Mesendoderm (in vitro differentiated cells): ENCODE measurements around the gene PCDHA13.
A peak's percentile ranks its signal among the peaks of the same experiment; 100 is the strongest.
"Not testable (repeated sequence)": the region's sequence is repeated elsewhere in the genome, so short reads cannot be mapped to it uniquely, and the experiment has no call there.

Experiments
- DNase-seq: peaks from one replicate; pipeline ENCODE4 v3.0.0; 2013
- H2AK5ac ChIP-seq: 2 replicates; pipeline ENCODE4 v1.6.1; 2013; ENCODE audit warnings: low read length, inconsistent platforms
- H2BK120ac ChIP-seq: 2 replicates; pipeline ENCODE4 v1.6.1; 2013; ENCODE audit warnings: low read depth, mild to moderate bottlenecking, low read length, moderate library complexity, mixed read lengths
- H2BK15ac ChIP-seq: replicated peaks from 2 replicates; pipeline ENCODE4 v1.6.1; 2013; ENCODE audit warnings: low read depth, mild to moderate bottlenecking, moderate library complexity
- H2BK5ac ChIP-seq: 2 replicates; pipeline ENCODE4 v1.6.1; 2013; ENCODE audit warnings: low read length, inconsistent platforms
- H3K18ac ChIP-seq: 2 replicates; pipeline ENCODE4 v1.6.1; 2013; ENCODE audit warnings: mild to moderate bottlenecking, low read length, mixed read lengths
- H3K23ac ChIP-seq: one replicate; pipeline ENCODE4 v1.6.1; 2013; ENCODE audit warnings: low read length
- H3K27ac ChIP-seq: 2 replicates; pipeline ENCODE4 v1.5.1; 2013; ENCODE audit warnings: low read depth, mild to moderate bottlenecking, inconsistent platforms, low read length, moderate library complexity
- H3K27me3 ChIP-seq: 2 replicates; pipeline ENCODE4 v1.6.1; 2013; ENCODE audit warnings: low read length, control low read depth, mild to moderate bottlenecking, inconsistent platforms; ENCODE audit not compliant: insufficient read depth, poor library complexity
- H3K36me3 ChIP-seq: 2 replicates; pipeline ENCODE4 v1.6.1; 2013; ENCODE audit warnings: low read length, inconsistent platforms; ENCODE audit not compliant: control insufficient read depth, insufficient read depth
- H3K4ac ChIP-seq: one replicate; pipeline ENCODE4 v1.6.1; 2013; ENCODE audit warnings: low read depth, mild to moderate bottlenecking, low read length, moderate library complexity
- H3K4me1 ChIP-seq: 2 replicates; pipeline ENCODE4 v1.6.1; 2013; ENCODE audit warnings: low read depth, low read length, inconsistent platforms; ENCODE audit not compliant: control insufficient read depth
- H3K4me2 ChIP-seq: 2 replicates; pipeline ENCODE4 v1.6.1; 2013; ENCODE audit warnings: low read length
- H3K4me3 ChIP-seq: 2 replicates; pipeline ENCODE4 v1.5.1; 2013; ENCODE audit warnings: mild to moderate bottlenecking, low read length
- H3K56ac ChIP-seq: one replicate; pipeline ENCODE4 v1.6.1; 2013; ENCODE audit warnings: low read length
- H3K79me1 ChIP-seq: 2 replicates; pipeline ENCODE4 v1.6.1; 2013; ENCODE audit warnings: low read length, inconsistent platforms
- H3K79me2 ChIP-seq: 2 replicates; pipeline ENCODE4 v1.6.1; 2013; ENCODE audit warnings: mild to moderate bottlenecking, low read length; ENCODE audit not compliant: control insufficient read depth, insufficient read depth
- H3K9ac ChIP-seq: 2 replicates; pipeline ENCODE4 v1.6.1; 2013; ENCODE audit warnings: low read length, inconsistent platforms
- H4K5ac ChIP-seq: one replicate; pipeline ENCODE4 v1.6.1; 2013; ENCODE audit warnings: low read length
- H4K8ac ChIP-seq: one replicate; pipeline ENCODE4 v1.6.1; 2013; ENCODE audit warnings: low read depth, mild to moderate bottlenecking, control low read depth, low read length, moderate library complexity
- WGBS: extraction: QIAGEN DNeasy Blood & Tissue Kit; methylation state at CpG from one replicate; pipeline ENCODE4 v1.1.7; 2013; ENCODE audit warnings: low lambda C conversion rate, missing lambda C conversion rate; ENCODE audit not compliant: insufficient coverage; ENCODE audit errors: extremely low coverage; 5-methylcytosine and 5-hydroxymethylcytosine counted together

The PCDHA13 gene

GRCh38 chr5:140842798-140843733 is 38.9 kb upstream of the PCDHA13 start:
- no CpG with 5 or more reads among the region's 87 CpGs for WGBS
- no peak overlapping the region for H3K9ac ChIP-seq

GRCh38 chr5:140848139-140849102 is 33.5 kb upstream of the PCDHA13 start, which contains the start of gene PCDHA9:
PCDHA9 (plus strand) TSS chr5:140848382; CDS start chr5:140848496, 114 bp downstream.
- H3K18ac ChIP-seq, H3K4me2 ChIP-seq, H3K79me1 ChIP-seq, H4K8ac ChIP-seq, H3K27me3 ChIP-seq, H3K56ac ChIP-seq, H3K23ac ChIP-seq, DNase-seq, H3K27ac ChIP-seq, H3K9ac ChIP-seq, H3K4ac ChIP-seq, H4K5ac ChIP-seq, H2BK5ac ChIP-seq, H2BK15ac ChIP-seq, H3K79me2 ChIP-seq, H3K36me3 ChIP-seq, H3K4me3 ChIP-seq, H3K4me1 ChIP-seq, H2BK120ac ChIP-seq, H2AK5ac ChIP-seq: not testable (repeated sequence)
- WGBS = no CpG with 5 or more reads among the region's 48 CpGs

More at GRCh38 chr5:140842798-140843733, 38.9 kb upstream of the PCDHA13 start:
- H3K4me3 ChIP-seq = no peak overlapping the region
- no peak overlapping the region for H3K23ac ChIP-seq
- H3K4me2 ChIP-seq = no peak overlapping the region
- no peaks in the 10 kb centered on the region for H3K4me1 ChIP-seq
- no peaks in the 10 kb centered on the region for H3K36me3 ChIP-seq
- no peaks in the 10 kb centered on the region for H3K79me1 ChIP-seq
- no peak overlapping the region for H2AK5ac ChIP-seq
- no peak overlapping the region for H4K8ac ChIP-seq
- no peak overlapping the region for H2BK5ac ChIP-seq
- H2BK120ac ChIP-seq = no peak overlapping the region
- H3K4ac ChIP-seq = no peak overlapping the region
- H3K18ac ChIP-seq = no peak overlapping the region
- H3K79me2 ChIP-seq = no peaks in the 10 kb centered on the region
- H3K56ac ChIP-seq = no peak overlapping the region
- no peak for DNase-seq
- H3K27me3 ChIP-seq = no peaks in the 10 kb centered on the region
- no peak overlapping the region for H2BK15ac ChIP-seq
- no peak overlapping the region for H3K27ac ChIP-seq
- no peak overlapping the region for H4K5ac ChIP-seq

GRCh38 chr5:140849831-140850634 is 31.9 kb upstream of the PCDHA13 start:
- not testable (repeated sequence) for H3K18ac ChIP-seq, H3K27me3 ChIP-seq, DNase-seq, H3K4me1 ChIP-seq, H3K79me1 ChIP-seq, H3K27ac ChIP-seq, H3K79me2 ChIP-seq, H3K36me3 ChIP-seq, H3K4ac ChIP-seq, H2BK120ac ChIP-seq, H2BK15ac ChIP-seq, H2AK5ac ChIP-seq, H3K4me2 ChIP-seq, H3K9ac ChIP-seq, H2BK5ac ChIP-seq, H3K4me3 ChIP-seq, H3K23ac ChIP-seq, H4K5ac ChIP-seq, H4K8ac ChIP-seq, H3K56ac ChIP-seq
- no CpG with 5 or more reads among the region's 101 CpGs for WGBS

GRCh38 chr5:140855772-140856674 is 25.9 kb upstream of the PCDHA13 start, which contains the start of gene PCDHA10:
PCDHA10 (plus strand) TSS chr5:140855897; CDS start chr5:140856049, 152 bp downstream.
- Histone ChIP-seq H2BK5ac (no peak within 1 kb of the TSS), H3K27ac (no peak within 1 kb of the TSS), H3K4me3 (no peak within 1 kb of the TSS), H2BK120ac (no peak within 1 kb of the TSS), H2AK5ac (no peak within 1 kb of the TSS), H3K4me2 (no peak within 1 kb of the TSS), H3K79me2 (no peaks in the 10 kb centered on the region), H3K4me1 (no peaks in the 10 kb centered on the region), H3K27me3 (no peaks in the 10 kb centered on the region), H3K9ac (peak within 1 kb of the TSS; percentile 34), H3K56ac (peak within 1 kb of the TSS; percentile 3), H3K18ac (no peak within 1 kb of the TSS), H3K23ac (no peak within 1 kb of the TSS), H4K8ac (no peak within 1 kb of the TSS), H3K4ac (no peak within 1 kb of the TSS), H3K79me1 (no peaks in the 10 kb centered on the region), H3K36me3 (no peaks in the 10 kb centered on the region), H4K5ac (no peak within 1 kb of the TSS), H2BK15ac (no peak within 1 kb of the TSS)
- WGBS = no CpG with 5 or more reads among the region's 44 CpGs
- peak; percentile 59 for DNase-seq
